ENCODE results near the gene SNRK. TPM values are rescaled to one million over a fixed set of nuclear protein-coding genes. Genes with fewer than 3 reads are reported as not detected.
A peak's percentile ranks its signal among the peaks of the same experiment; 100 is the strongest.

SNRK gene
- total RNA-seq, 1 experiment from 2014 or later, result 7.3 TPM

DNA sequence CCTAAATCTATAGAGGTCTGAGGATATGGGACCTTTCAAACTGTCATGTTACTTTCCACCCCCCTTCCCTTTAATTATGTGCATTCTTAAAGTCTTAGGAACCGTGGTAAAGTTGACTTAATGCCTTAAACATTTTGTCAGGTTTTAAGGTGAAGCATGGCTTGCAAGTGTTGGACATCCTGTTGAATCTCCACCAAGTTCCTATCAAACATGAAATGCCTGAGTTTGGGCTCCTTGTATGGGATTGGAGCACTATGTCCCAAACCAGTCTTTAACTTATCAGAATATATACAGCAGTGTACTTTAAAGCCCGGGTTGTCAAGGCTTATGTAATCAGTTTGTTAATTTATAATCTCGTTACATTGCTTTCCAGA is 1.1 kb downstream of the SNRK start:
- H3K27ac ChIP-seq (ENCODE audit: low read depth, low read length, poor library complexity, severe bottlenecking), result no peak overlapping the region
- H3K27me3 ChIP-seq (replicated peaks; ENCODE audit: insufficient read depth, low read depth, low read length, poor library complexity), result no peaks in the 10 kb centered on the region
- TF ChIP-seq, protein P1, sequence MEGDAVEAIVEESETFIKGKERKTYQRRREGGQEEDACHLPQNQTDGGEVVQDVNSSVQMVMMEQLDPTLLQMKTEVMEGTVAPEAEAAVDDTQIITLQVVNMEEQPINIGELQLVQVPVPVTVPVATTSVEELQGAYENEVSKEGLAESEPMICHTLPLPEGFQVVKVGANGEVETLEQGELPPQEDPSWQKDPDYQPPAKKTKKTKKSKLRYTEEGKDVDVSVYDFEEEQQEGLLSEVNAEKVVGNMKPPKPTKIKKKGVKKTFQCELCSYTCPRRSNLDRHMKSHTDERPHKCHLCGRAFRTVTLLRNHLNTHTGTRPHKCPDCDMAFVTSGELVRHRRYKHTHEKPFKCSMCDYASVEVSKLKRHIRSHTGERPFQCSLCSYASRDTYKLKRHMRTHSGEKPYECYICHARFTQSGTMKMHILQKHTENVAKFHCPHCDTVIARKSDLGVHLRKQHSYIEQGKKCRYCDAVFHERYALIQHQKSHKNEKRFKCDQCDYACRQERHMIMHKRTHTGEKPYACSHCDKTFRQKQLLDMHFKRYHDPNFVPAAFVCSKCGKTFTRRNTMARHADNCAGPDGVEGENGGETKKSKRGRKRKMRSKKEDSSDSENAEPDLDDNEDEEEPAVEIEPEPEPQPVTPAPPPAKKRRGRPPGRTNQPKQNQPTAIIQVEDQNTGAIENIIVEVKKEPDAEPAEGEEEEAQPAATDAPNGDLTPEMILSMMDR (conservative IDR thresholded peaks at IDR 0.05; ENCODE audit: low read depth, low read length), result no peak
- TF ChIP-seq EZH2 (IDR thresholded peaks at IDR 0.05; ENCODE audit: borderline replicate concordance, low read depth, low read length, poor library complexity, severe bottlenecking), result no peak
- ChIA-PET CTCF (no interaction called here), POLR2A (ENCODE audit: low non-redundant PET) (no interaction called here)
- no peaks in the 10 kb centered on the region for H3K4me1 ChIP-seq (ENCODE audit: insufficient read depth, low read length, poor library complexity, severe bottlenecking)
- H3K4me3 ChIP-seq (ENCODE audit: low read depth, low read length, poor library complexity, severe bottlenecking), result peak overlapping the region; percentile 60
- BruUV-seq (replicated peaks), result TSS peak; percentile 62
- DNase-seq (ENCODE audit: low spot score), result no peak
- intact Hi-C loops (cut with micrococcal nuclease; ENCODE audit: unreplicated experiment), result no loop called here
- no peaks in the 10 kb centered on the region for H3K36me3 ChIP-seq (ENCODE audit: insufficient read depth, low read length, poor library complexity, severe bottlenecking)
- H3K9me3 ChIP-seq (ENCODE audit: low read depth, low read length, poor library complexity, severe bottlenecking), result no peaks in the 10 kb centered on the region

DNA sequence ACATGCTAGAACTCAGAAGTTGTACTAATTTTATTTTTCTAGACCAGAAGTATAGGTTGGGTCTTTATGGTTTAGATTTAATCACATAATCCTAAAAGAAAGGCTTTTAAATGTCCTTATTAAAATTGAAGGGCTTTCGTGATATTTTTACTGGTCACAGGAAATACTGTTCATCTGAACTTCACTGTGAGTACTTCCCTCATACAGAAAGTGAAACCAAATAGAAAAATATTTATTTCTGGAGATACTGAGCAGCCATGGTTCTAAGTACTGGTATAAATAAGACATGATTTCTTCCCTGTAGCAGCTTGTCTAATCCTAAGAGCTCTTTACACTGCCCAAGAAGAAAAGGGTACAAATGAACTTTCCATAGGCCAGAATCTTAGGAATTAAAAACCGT is 2.0 kb downstream of the SNRK start:
- Histone ChIP-seq H3K4me1 (ENCODE audit: insufficient read depth, low read length, poor library complexity, severe bottlenecking) (no peaks in the 10 kb centered on the region), H3K4me3 (ENCODE audit: low read depth, low read length, poor library complexity, severe bottlenecking) (peak overlapping the region; percentile 15), H3K27me3 (replicated peaks; ENCODE audit: insufficient read depth, low read depth, low read length, poor library complexity) (no peaks in the 10 kb centered on the region), H3K9me3 (ENCODE audit: low read depth, low read length, poor library complexity, severe bottlenecking) (no peaks in the 10 kb centered on the region), H3K27ac (ENCODE audit: low read depth, low read length, poor library complexity, severe bottlenecking) (no peak overlapping the region), H3K36me3 (ENCODE audit: insufficient read depth, low read length, poor library complexity, severe bottlenecking) (no peaks in the 10 kb centered on the region)
- no TSS peak for BruUV-seq (replicated peaks)
- POLR2A ChIA-PET (ENCODE audit: low non-redundant PET), result no interaction called here
- CTCF ChIA-PET, result no interaction called here
- intact Hi-C loops (cut with micrococcal nuclease; ENCODE audit: unreplicated experiment), result no loop called here
- no peak for DNase-seq (ENCODE audit: low spot score)
- TF ChIP-seq, protein P1 (conservative IDR thresholded peaks at IDR 0.05; ENCODE audit: low read depth, low read length), result no peak
- no peak for TF ChIP-seq EZH2 (IDR thresholded peaks at IDR 0.05; ENCODE audit: borderline replicate concordance, low read depth, low read length, poor library complexity, severe bottlenecking)

DNA sequence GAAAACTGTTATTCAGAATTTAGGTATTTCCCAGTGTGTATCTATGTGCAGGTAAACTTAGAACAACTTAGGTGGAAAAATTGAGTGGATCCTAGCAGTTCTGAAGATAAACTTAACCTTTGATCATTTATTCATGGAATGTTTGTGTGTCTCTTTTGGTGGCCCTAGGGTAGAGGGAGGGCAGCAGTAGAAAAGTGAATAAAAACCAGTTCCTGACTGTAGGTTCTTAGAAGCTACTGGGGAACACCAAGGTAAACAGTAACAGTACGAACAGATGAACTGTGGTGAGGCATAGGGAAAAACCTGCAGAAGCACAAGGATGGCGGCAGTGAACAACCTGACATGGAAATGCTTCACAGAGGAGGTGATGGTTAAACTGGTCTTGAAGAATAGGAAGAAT is 2.5 kb downstream of the SNRK start:
- Histone ChIP-seq H3K4me1 (ENCODE audit: insufficient read depth, low read length, poor library complexity, severe bottlenecking) (no peaks in the 10 kb centered on the region), H3K27me3 (replicated peaks; ENCODE audit: insufficient read depth, low read depth, low read length, poor library complexity) (no peaks in the 10 kb centered on the region), H3K9me3 (ENCODE audit: low read depth, low read length, poor library complexity, severe bottlenecking) (no peaks in the 10 kb centered on the region), H3K36me3 (ENCODE audit: insufficient read depth, low read length, poor library complexity, severe bottlenecking) (no peaks in the 10 kb centered on the region), H3K4me3 (ENCODE audit: low read depth, low read length, poor library complexity, severe bottlenecking) (peak overlapping the region; percentile 15), H3K27ac (ENCODE audit: low read depth, low read length, poor library complexity, severe bottlenecking) (no peak overlapping the region)
- no peak for TF ChIP-seq EZH2 (IDR thresholded peaks at IDR 0.05; ENCODE audit: borderline replicate concordance, low read depth, low read length, poor library complexity, severe bottlenecking)
- TF ChIP-seq, protein P1 (conservative IDR thresholded peaks at IDR 0.05; ENCODE audit: low read depth, low read length), result no peak
- no peak for DNase-seq (ENCODE audit: low spot score)
- ChIA-PET CTCF (no interaction called here), POLR2A (ENCODE audit: low non-redundant PET) (no interaction called here)
- intact Hi-C loops (cut with micrococcal nuclease; ENCODE audit: unreplicated experiment), result no loop called here
- no TSS peak for BruUV-seq (replicated peaks)

All from A673 (cell line).